GM12878 (cell line): Measurements from ENCODE around the gene LSAMP. TPM values are rescaled to one million over a fixed set of nuclear protein-coding genes. Genes with fewer than 3 reads are reported as not detected.

Experiments
- ATAC-seq: fragments of 200-7000 bp; cut with Tn5 transposase; 3 replicates; pipeline ENCODE4 v1.9.1; 2020; ENCODE audit warnings: mild to moderate bottlenecking, moderate library complexity
- BruUV-seq: library from RNA; stranded (reverse); fragments of 400-500 nt; replicated peaks from 2 replicates; lab custom pipeline; 2021; lab: Mats Ljungman, UMichigan
- CTCF ChIA-PET: fragments of 300-600 bp; sonication (Branson Sonifier 250); formaldehyde crosslinking; extraction: SDS; loops from one replicate; lab custom pipeline; 2021; ENCODE audit warnings: inconsistent platforms; lab: Yijun Ruan, JAX
- POLR2A ChIA-PET: fragments of 350-600 bp; formaldehyde crosslinking; extraction: SDS; loops from one replicate; lab custom pipeline; 2021; ENCODE audit warnings: inconsistent platforms; lab: Charles Lee
- RAD21 ChIA-PET: fragments of 300-600 bp; sonication (Branson Sonifier 250); formaldehyde crosslinking; loops from one replicate; lab custom pipeline; 2023; ENCODE audit warnings: antibody characterized with exemption; ENCODE audit not compliant: unreplicated experiment; lab: Charles Lee
- SMC1A ChIA-PET: fragments of 300-600 bp; sonication (Branson Sonifier 250); formaldehyde crosslinking; loops from one replicate; lab custom pipeline; 2023; ENCODE audit not compliant: unreplicated experiment, uncharacterized antibody; lab: Charles Lee
- DNase-seq: peaks from one replicate; pipeline ENCODE4 v3.0.0-alpha.2; 2011; ENCODE audit warnings: low read depth, low spot score
- FAIRE-seq: peaks from 3 replicates; lab custom pipeline; 2011; peaks lifted over from hg19 to GRCh38; lab: Jason Lieb, UNC
- H2AFZ ChIP-seq: 2 replicates; pipeline ENCODE4 v1.6.0; 2011; ENCODE audit warnings: low read depth, low read length, control low read depth; ENCODE audit not compliant: control insufficient read depth
- H3K27ac ChIP-seq: 2 replicates; pipeline ENCODE4 v1.5.1; 2011; ENCODE audit warnings: control low read depth; ENCODE audit not compliant: control insufficient read depth, insufficient read depth
- H3K27me3 ChIP-seq, 2 experiments: replicated peaks in 1 of 2; 2 replicates each; pipeline versions ENCODE4 v1.6.0 to v1.6.1; 2011; ENCODE audit warnings: low read length in 1 of 2; ENCODE audit not compliant: control insufficient read depth in 2 of 2, insufficient read depth in 2 of 2
- H3K36me3 ChIP-seq, 2 experiments: 2 replicates each; pipeline ENCODE4 v1.5.1; 2011; ENCODE audit warnings: low read length in 1 of 2; ENCODE audit not compliant: control insufficient read depth in 2 of 2, insufficient read depth in 2 of 2
- H3K4me1 ChIP-seq: 2 replicates; pipeline ENCODE4 v1.6.1; 2011; ENCODE audit warnings: mild to moderate bottlenecking, low read length, moderate library complexity, mixed read lengths; ENCODE audit not compliant: control insufficient read depth, insufficient read depth
- H3K4me2 ChIP-seq: 2 replicates; pipeline ENCODE4 v1.6.0; 2011; ENCODE audit warnings: control low read depth; ENCODE audit not compliant: control insufficient read depth, insufficient read depth
- H3K4me3 ChIP-seq: fragments of 200-600 bp; sonication (generic); 2 replicates; pipeline ENCODE4 v1.5.1; 2016
- H3K79me2 ChIP-seq: 2 replicates; pipeline ENCODE4 v1.6.0; 2011; ENCODE audit warnings: low read length; ENCODE audit not compliant: control insufficient read depth, insufficient read depth
- H3K9ac ChIP-seq: 2 replicates; pipeline ENCODE4 v1.8.0; 2011; ENCODE audit warnings: low read length, control low read depth, mixed read lengths; ENCODE audit not compliant: control insufficient read depth, insufficient read depth
- H3K9me3 ChIP-seq: replicated peaks from 3 replicates; pipeline ENCODE4 v1.5.1; 2011; ENCODE audit warnings: mild to moderate bottlenecking, low read length; ENCODE audit not compliant: control insufficient read depth, insufficient read depth
- H4K20me1 ChIP-seq: 2 replicates; pipeline ENCODE4 v1.6.0; 2011; ENCODE audit not compliant: control insufficient read depth, insufficient read depth
- CREM ChIP-seq: IDR thresholded peaks from 2 replicates; pipeline ENCODE4 v1.6.1; 2014; ENCODE audit warnings: antibody characterized with exemption, low read depth
- JUNB ChIP-seq: IDR thresholded peaks from 2 replicates; pipeline ENCODE4 v1.6.1; 2016; ENCODE audit warnings: antibody characterized with exemption, mild to moderate bottlenecking
- NFYA ChIP-seq: IDR thresholded peaks from 2 replicates; pipeline ENCODE4 v1.6.1; 2011; ENCODE audit warnings: low read depth, mild to moderate bottlenecking, low read length, improper control_type of control experiment, borderline replicate concordance
- YY1 ChIP-seq: IDR thresholded peaks from 2 replicates; pipeline ENCODE4 v1.6.1; 2011; ENCODE audit warnings: low read depth, mild to moderate bottlenecking, low read length
- WGBS: methylation state at CpG from one replicate; pipeline ENCODE4 v1.1.6; 2016; ENCODE audit warnings: low lambda C conversion rate; ENCODE audit not compliant: insufficient replicate concordance, insufficient coverage; ENCODE audit errors: missing lambda C conversion rate; 5-methylcytosine and 5-hydroxymethylcytosine counted together
- in situ Hi-C: fragments of 300-500 bp; cut with MboI; formaldehyde crosslinking; loops from 9 replicates; pipeline ENCODE4 v1.14.3; 2018; ENCODE audit warnings: mixed read lengths
- intact Hi-C: fragments of 100-400 bp; cut with micrococcal nuclease; formaldehyde crosslinking; loops from one replicate; pipeline ENCODE4 v1.14.2; 2022; ENCODE audit not compliant: unreplicated experiment
- polyA plus RNA-seq, 11 experiments: library from polyadenylated mRNA; depleted of rRNA in 4 of 11; unstranded in 6 of 11; stranded (reverse) in 5 of 11; fragments of >200 nt; fragmentation: Nextera tagmentation in 4 of 11; fragmentation: Illumina TruSeq in 1 of 11; extraction: Ambion mirVana in 4 of 11; extraction: Trizol in 1 of 11; gene quantifications; 1 replicate in 1 of 11; 2 replicates in 10 of 11; pipeline versions ENCODE4 v1.2.1 to v1.2.3, GENCODE V29; 2011 to 2016; ENCODE audit warnings: inconsistent platforms in 2 of 11, missing spikeins in 2 of 11, low read depth in 1 of 11
- total RNA-seq, 4 experiments: library from RNA; depleted of rRNA in 3 of 4; stranded (reverse); fragments of >200 nt in 3 of 4; fragmentation: Illumina TruSeq in 1 of 4; extraction: Trizol in 1 of 4; gene quantifications; 2 replicates each; pipeline versions ENCODE4 v1.2.1 to v1.2.3, GENCODE V29; 2013 to 2021
- TF ChIP-seq, protein P1 (sequence below): IDR thresholded peaks from 2 replicates; pipeline ENCODE4 v1.6.1; 2011; ENCODE audit warnings: borderline replicate concordance, low read depth, mild to moderate bottlenecking, moderate library complexity, mixed read lengths, low read length; ENCODE audit not compliant: insufficient read depth; ENCODE audit errors: extremely low read length

The LSAMP gene
- total and polyA plus RNA-seq, 10 of the 15 experiments (the other 5 are each of a cell fraction or from before 2014, with no cell fraction given), result 2.0 to 12.7 (median 6.5) TPM

DNA sequence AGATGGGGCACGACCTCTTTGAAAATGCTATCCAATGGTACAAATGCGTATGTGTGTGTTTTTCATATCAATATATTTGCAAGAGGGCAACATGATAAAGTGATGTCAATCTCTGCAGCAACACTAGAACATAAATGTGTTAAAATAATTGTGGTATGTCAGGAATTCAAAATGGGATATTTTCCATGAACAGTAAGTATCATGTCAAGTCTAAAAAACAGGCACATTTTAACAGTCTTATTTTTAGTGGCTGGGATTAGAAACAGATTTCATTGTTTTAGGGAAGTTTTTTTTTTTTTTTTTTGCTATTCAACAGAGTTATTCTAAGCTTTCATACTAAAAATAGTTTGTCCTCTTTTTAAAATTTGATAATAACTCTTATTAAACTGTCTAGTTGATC is 612.2 kb downstream of the LSAMP start:
- no peak overlapping the region for H3K9ac ChIP-seq
- H3K79me2 ChIP-seq, result no peaks in the 10 kb centered on the region
- in situ Hi-C loops, result no loop called here
- 4% methylated on average over 2 of the region's 2 CpGs for WGBS
- H3K27me3 ChIP-seq, result no peaks in the 10 kb centered on the region
- no peak for DNase-seq
- H3K9me3 ChIP-seq, result no peaks in the 10 kb centered on the region
- ATAC-seq, result no peak
- no peak for FAIRE-seq
- no peak overlapping the region for H3K27ac ChIP-seq
- ChIA-PET CTCF (interaction anchor here (1.0 to 2.1 kb wide), 5 partner anchors 10 to 90 kb away, joined by 3 to 11 read pairs (median 7); no protein-coding TSS in a partner anchor), SMC1A (interaction anchor here (0.5 to 1.5 kb wide), 4 partner anchors 9 to 818 kb away, joined by 3 to 5 read pairs (median 4); no protein-coding TSS in a partner anchor), POLR2A (no interaction called here), RAD21 (no interaction called here)
- intact Hi-C loops, result no loop called here
- H3K4me2 ChIP-seq, result no peak overlapping the region
- TF ChIP-seq JUNB (no peak), CREM (no peak)
- no peak overlapping the region for H3K4me3 ChIP-seq
- no peaks in the 10 kb centered on the region for H3K4me1 ChIP-seq
- BruUV-seq, result no TSS peak
- H4K20me1 ChIP-seq, result no peaks in the 10 kb centered on the region
- H3K36me3 ChIP-seq, result no peaks in the 10 kb centered on the region
- H2AFZ ChIP-seq, result no peak overlapping the region

DNA sequence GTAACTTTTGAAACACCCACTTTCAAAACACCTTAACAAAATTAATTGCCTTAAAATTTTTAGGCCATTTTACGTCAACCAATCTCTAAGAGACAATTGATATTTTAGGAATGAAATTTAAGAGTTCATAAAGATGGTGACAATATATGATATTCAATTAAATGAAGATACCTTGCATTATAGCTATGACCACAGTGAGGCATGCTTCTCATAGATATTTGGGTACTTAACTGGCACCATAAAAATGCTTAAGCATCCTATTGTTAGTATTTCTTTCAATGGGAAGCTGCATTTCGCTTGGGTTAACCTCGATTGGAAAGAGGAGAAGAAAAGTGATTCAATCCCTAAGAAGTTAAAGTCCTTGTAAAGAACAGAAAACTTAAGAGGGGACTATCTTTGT is 613.0 kb downstream of the LSAMP start:
- POLR2A ChIA-PET, result no interaction called here

More for the DNA sequence above, 613.0 kb downstream of the LSAMP start:
- no TSS peak for BruUV-seq
- no peak for FAIRE-seq
- intact Hi-C loops (no loop called here), in situ Hi-C loops (no loop called here)
- ATAC-seq, result no peak
- Histone ChIP-seq H3K9ac (no peak overlapping the region), H3K4me1 (no peaks in the 10 kb centered on the region), H3K27ac (no peak overlapping the region), H3K79me2 (no peaks in the 10 kb centered on the region), H3K4me3 (no peak overlapping the region), H3K4me2 (no peak overlapping the region), H2AFZ (no peak overlapping the region), H3K36me3 (no peaks in the 10 kb centered on the region), H4K20me1 (no peaks in the 10 kb centered on the region), H3K9me3 (no peaks in the 10 kb centered on the region), H3K27me3 (no peaks in the 10 kb centered on the region)
- DNase-seq, result no peak
- CTCF ChIA-PET, result interaction anchor here (0.6 to 2.1 kb wide), 6 partner anchors 9 to 97 kb away, joined by 3 to 11 read pairs (median 5); no protein-coding TSS in a partner anchor
- TF ChIP-seq NFYA, result no peak
- TF ChIP-seq, protein P1, sequence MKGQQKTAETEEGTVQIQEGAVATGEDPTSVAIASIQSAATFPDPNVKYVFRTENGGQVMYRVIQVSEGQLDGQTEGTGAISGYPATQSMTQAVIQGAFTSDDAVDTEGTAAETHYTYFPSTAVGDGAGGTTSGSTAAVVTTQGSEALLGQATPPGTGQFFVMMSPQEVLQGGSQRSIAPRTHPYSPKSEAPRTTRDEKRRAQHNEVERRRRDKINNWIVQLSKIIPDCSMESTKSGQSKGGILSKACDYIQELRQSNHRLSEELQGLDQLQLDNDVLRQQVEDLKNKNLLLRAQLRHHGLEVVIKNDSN, result no peak
- no peak for TF ChIP-seq YY1
- 21% methylated on average over 3 of the region's 3 CpGs for WGBS
- SMC1A ChIA-PET, result interaction anchor here (0.6 to 1.5 kb wide), 3 partner anchors 9 to 28 kb away, joined by 3 to 5 read pairs (median 3); no protein-coding TSS in a partner anchor
- RAD21 ChIA-PET, result no interaction called here
